Tibial nerve (tissue), 4 donors: Measurements from ENCODE around the gene ATG9B. TPM values are rescaled to one million over a fixed set of nuclear protein-coding genes. Genes with fewer than 3 reads are reported as not detected.

Experiments
- DNase-seq, 2 donors: peaks; one replicate each; pipeline ENCODE4 v3.0.0-alpha.2; 2019; ENCODE audit warnings: low spot score in 2 of 2
- H3K27ac ChIP-seq, 4 donors: fragments of 200-600 bp; sonication (generic) in 3 of 4; one replicate each; pipeline ENCODE4 v1.5.1; 2017 to 2019; ENCODE audit warnings: mild to moderate bottlenecking in 1 of 4
- H3K27me3 ChIP-seq, 2 donors: fragments of 200-600 bp; sonication (generic) in 1 of 2; one replicate each; pipeline versions ENCODE4 v1.5.1 to v1.6.0; 2017 to 2019
- H3K36me3 ChIP-seq, 3 donors: fragments of 200-600 bp; sonication (generic); one replicate each; pipeline ENCODE4 v1.5.1; 2018 to 2019
- H3K4me1 ChIP-seq, 4 donors: fragments of 200-600 bp; sonication (generic) in 3 of 4; one replicate each; pipeline ENCODE4 v1.5.1; 2017 to 2019
- H3K4me3 ChIP-seq, 4 donors: fragments of 200-600 bp; sonication (generic) in 3 of 4; one replicate each; pipeline ENCODE4 v1.5.1; 2017 to 2019; ENCODE audit warnings: mild to moderate bottlenecking in 1 of 4, moderate library complexity in 1 of 4
- H3K9me3 ChIP-seq, 4 donors: fragments of 200-600 bp; sonication (generic) in 3 of 4; one replicate each; pipeline ENCODE4 v1.5.1; 2017 to 2019
- CTCF ChIP-seq, 5 experiments: fragments of 200-600 bp in 3 of 5; fragments of 450-650 bp in 2 of 5; sonication (generic) in 3 of 5; IDR thresholded peaks; one replicate each; pipeline ENCODE4 v1.5.1; 2016 to 2019; ENCODE audit warnings: antibody characterized with exemption in 5 of 5, mild to moderate bottlenecking in 3 of 5, moderate library complexity in 2 of 5
- EP300 ChIP-seq, 2 donors: sonication (generic); formaldehyde crosslinking; IDR thresholded peaks; one replicate each; pipeline ENCODE4 v1.6.1; 2017; ENCODE audit warnings: antibody characterized with exemption in 2 of 2, mild to moderate bottlenecking in 1 of 2
- POLR2A ChIP-seq, 2 donors: fragments of 450-650 bp; IDR thresholded peaks; one replicate each; pipeline ENCODE4 v1.6.1; 2017; ENCODE audit warnings: antibody characterized with exemption in 2 of 2, mild to moderate bottlenecking in 2 of 2, moderate library complexity in 2 of 2
- WGBS, 2 donors: methylation state at CpG; one replicate each; pipeline ENCODE4 v1.1.5; 2018; 5-methylcytosine and 5-hydroxymethylcytosine counted together
- total RNA-seq, 4 donors: library from RNA; depleted of rRNA; stranded (reverse); fragments of >200 nt; gene quantifications; one replicate each; pipeline ENCODE4 v1.1.0, GENCODE V29; 2016

The ATG9B gene
- total RNA-seq, 4 donors from 2014 or later: not detected

GRCh38 chr7:151035902-151036301 is 11.6 kb upstream of the ATG9B start:
- Histone ChIP-seq H3K4me3 (no peak overlapping the region), H3K27me3 (no peaks in the 10 kb centered on the region), H3K4me1 (peaks cover 0 to 27% (median 9%) of the 10 kb centered on the region in 4 donors), H3K27ac (peak overlapping the region in 1 of 4 donors; percentile 73), H3K9me3 (no peaks in the 10 kb centered on the region), H3K36me3 (peaks cover 0 to 79% (median 0%) of the 10 kb centered on the region in 3 donors)
- TF ChIP-seq EP300 (IDR thresholded peaks at IDR 0.05) (no peak), CTCF (IDR thresholded peaks at IDR 0.05) (no peak), POLR2A (IDR thresholded peaks at IDR 0.05) (no peak)
- WGBS, 2 donors: 91 to 93% methylated on average over 8 to 17 of the region's 17 CpGs
- DNase-seq: no peak

- H3K27ac ChIP-seq: peak overlapping the region in 3 of 4 donors; percentile 4 to 73 (median 67)
- TF ChIP-seq CTCF (IDR thresholded peaks at IDR 0.05): no peak
- H3K4me1 ChIP-seq: peaks cover 0 to 27% (median 9%) of the 10 kb centered on the region in 4 donors
- WGBS, 2 donors: 62 to 74% methylated on average over 12 to 19 of the region's 21 CpGs
- H3K4me3 ChIP-seq: no peak overlapping the region
- DNase-seq: no peak
- no peaks in the 10 kb centered on the region for H3K9me3 ChIP-seq
- H3K27me3 ChIP-seq: no peaks in the 10 kb centered on the region
- peaks cover 0 to 81% (median 0%) of the 10 kb centered on the region in 3 donors for H3K36me3 ChIP-seq
Observed at GRCh38 chr7:151035026-151035717, 10.9 kb upstream of the ATG9B start.

- no peaks in the 10 kb centered on the region for H3K27me3 ChIP-seq
- TF ChIP-seq CTCF (IDR thresholded peaks at IDR 0.05): no peak
- no peak for TF ChIP-seq EP300 (IDR thresholded peaks at IDR 0.05)
- no peak for TF ChIP-seq POLR2A (IDR thresholded peaks at IDR 0.05)
Observed at GRCh38 chr7:151034312-151035025, 10.2 kb upstream of the ATG9B start.

GRCh38 chr7:151033864-151034249 is 9.6 kb upstream of the ATG9B start:
- Histone ChIP-seq H3K36me3 (peaks cover 0 to 81% (median 0%) of the 10 kb centered on the region in 3 donors), H3K4me3 (no peak overlapping the region), H3K27ac (peak overlapping the region in 1 of 4 donors; percentile 73), H3K27me3 (no peaks in the 10 kb centered on the region), H3K9me3 (no peaks in the 10 kb centered on the region), H3K4me1 (peaks cover 0 to 24% (median 9%) of the 10 kb centered on the region in 4 donors)
- no peak for DNase-seq
- TF ChIP-seq POLR2A (IDR thresholded peaks at IDR 0.05) (no peak), EP300 (IDR thresholded peaks at IDR 0.05) (no peak), CTCF (IDR thresholded peaks at IDR 0.05) (no peak)
- WGBS, 2 donors: 87 to 92% methylated on average over 4 to 5 of the region's 5 CpGs

More at GRCh38 chr7:151034312-151035025, 10.2 kb upstream of the ATG9B start:
- Histone ChIP-seq H3K4me3 (no peak overlapping the region), H3K36me3 (peaks cover 0 to 81% (median 0%) of the 10 kb centered on the region in 3 donors), H3K9me3 (no peaks in the 10 kb centered on the region), H3K4me1 (peaks cover 0 to 24% (median 8%) of the 10 kb centered on the region in 4 donors), H3K27ac (peak overlapping the region in 2 of 4 donors; percentile 64 to 73)
- DNase-seq: no peak
- WGBS, 2 donors: 84 to 85% methylated on average over 21 of the region's 21 CpGs
